ENCODE data around the gene ICAM1.

DNA sequence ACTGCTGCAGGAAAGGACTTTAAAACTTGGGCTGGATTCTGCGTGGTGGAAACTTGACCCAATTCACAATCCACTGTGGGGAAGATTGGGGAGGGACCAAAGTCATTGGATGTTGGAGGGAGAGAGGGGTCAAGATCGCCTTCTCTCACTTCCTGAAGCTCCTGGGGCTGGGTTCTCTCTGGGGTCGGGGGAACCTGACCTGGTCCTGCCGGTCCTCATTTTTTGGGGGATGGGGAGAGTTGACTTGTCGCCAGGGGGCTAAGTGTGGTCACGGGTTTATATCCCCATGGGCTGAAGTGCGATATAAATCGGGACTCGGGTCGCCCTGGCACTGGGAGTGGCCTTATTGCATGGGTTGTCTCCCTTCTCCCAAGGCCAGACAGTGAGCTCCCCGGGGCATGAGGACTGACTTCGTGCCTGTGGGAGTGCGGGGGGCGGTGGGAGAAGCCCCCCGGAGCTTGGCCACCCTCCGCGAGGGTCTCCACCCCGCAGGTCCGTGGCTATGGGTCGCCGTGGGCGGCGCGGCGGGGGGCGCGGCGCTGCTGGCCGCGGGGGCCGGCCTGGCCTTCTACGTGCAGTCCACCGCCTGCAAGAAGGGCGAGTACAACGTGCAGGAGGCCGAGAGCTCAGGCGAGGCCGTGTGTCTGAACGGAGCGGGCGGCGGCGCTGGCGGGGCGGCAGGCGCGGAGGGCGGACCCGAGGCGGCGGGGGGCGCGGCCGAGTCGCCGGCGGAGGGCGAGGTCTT lies 25.1 kb downstream of the ICAM1 start:
- no peak for TF ChIP-seq POLR2A (IDR thresholded peaks at IDR 0.05)
- TF ChIP-seq, protein P1, sequence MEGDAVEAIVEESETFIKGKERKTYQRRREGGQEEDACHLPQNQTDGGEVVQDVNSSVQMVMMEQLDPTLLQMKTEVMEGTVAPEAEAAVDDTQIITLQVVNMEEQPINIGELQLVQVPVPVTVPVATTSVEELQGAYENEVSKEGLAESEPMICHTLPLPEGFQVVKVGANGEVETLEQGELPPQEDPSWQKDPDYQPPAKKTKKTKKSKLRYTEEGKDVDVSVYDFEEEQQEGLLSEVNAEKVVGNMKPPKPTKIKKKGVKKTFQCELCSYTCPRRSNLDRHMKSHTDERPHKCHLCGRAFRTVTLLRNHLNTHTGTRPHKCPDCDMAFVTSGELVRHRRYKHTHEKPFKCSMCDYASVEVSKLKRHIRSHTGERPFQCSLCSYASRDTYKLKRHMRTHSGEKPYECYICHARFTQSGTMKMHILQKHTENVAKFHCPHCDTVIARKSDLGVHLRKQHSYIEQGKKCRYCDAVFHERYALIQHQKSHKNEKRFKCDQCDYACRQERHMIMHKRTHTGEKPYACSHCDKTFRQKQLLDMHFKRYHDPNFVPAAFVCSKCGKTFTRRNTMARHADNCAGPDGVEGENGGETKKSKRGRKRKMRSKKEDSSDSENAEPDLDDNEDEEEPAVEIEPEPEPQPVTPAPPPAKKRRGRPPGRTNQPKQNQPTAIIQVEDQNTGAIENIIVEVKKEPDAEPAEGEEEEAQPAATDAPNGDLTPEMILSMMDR (IDR thresholded peaks at IDR 0.05): no peak
- no peak for TF ChIP-seq EP300 (IDR thresholded peaks at IDR 0.05)
- no peak for TF ChIP-seq POLR2AphosphoS5 (IDR thresholded peaks at IDR 0.05)
